GM21367 (cell line): ENCODE data around the gene MSH5.

Experiments
- ATAC-seq: cut with Tn5 transposase; IDR thresholded peaks from one replicate; pipeline ENCODE4 v1.9.1; 2021; ENCODE audit not compliant: unreplicated experiment

The MSH5 gene

DNA sequence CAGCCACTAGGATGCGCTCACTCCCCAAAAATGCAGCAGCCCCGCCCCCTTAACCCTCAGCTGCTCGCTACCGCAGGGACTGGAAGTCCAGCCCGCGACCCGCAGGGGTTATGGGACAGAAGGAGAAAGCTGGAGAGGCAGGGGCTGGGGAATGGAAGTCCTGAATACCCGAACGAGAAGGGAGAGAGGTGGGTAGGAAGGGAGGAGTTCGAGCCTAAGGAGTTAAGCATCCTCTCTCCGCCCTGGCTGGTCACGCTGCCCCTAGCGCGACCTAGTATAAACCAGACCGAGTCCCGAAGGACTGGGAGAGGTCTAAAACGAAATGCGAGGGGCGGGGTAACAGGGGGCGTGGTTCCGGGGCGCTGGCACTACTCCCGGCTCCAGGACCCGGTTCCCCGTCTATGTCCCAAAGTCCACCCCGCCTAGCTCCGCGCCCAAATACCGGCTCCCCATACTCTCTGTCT is 10.3 kb upstream of the MSH5 start:
- ATAC-seq, result peak; percentile 38

DNA sequence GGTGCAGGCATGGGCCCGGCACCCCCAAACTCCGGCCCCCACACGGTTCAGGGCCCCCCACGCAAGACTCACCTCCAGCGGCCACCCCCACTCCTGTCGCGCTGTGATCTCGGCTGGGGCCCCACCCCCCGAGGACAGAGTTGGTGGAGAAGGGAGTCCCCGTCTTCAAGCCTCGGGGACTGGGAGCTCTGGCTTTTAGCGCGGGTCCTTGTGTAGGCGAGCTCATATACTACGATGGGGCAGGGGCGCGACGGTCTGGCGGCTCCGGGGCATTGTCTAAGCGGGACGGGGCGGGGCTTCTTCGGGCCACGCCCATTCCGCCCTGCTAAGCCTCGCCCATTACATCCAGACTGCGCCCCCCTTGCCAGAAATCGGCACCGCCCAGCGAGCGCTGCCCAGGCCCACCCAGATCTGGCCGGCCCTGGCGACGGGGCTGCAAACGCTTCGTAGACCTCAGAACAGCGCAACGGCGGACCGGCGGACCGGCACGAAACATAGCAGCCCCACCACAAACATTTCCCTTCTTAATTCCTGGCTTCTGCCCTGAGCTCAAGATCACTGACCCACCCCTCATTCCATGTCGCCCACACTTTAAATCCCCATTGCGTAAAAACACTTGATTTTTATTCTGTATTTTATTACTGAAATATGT is 9.7 kb upstream of the MSH5 start:
- ATAC-seq, result peak; percentile 15

DNA sequence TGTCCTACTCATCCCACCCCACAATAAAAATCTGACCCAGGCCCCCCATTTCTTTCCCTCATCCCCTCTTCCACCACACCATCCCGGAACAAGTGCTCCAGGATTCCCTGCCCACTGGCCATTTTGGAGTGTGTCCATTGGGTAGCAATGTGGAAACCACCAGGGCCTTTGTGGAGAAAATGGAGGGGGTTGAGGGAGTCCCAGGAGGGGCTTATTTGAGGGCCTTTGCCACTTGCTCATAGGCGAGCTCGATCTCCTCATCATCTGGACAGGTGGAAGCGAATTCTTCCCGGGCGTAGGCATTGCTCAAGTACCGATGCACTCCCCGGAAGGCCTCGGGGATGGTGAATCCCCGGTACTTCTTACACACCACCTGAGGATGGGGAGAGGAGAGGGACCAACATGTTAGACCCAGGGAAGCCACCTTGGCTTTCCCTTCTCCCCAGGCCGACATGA is 9.1 kb upstream of the MSH5 start:
- ATAC-seq, result no peak

DNA sequence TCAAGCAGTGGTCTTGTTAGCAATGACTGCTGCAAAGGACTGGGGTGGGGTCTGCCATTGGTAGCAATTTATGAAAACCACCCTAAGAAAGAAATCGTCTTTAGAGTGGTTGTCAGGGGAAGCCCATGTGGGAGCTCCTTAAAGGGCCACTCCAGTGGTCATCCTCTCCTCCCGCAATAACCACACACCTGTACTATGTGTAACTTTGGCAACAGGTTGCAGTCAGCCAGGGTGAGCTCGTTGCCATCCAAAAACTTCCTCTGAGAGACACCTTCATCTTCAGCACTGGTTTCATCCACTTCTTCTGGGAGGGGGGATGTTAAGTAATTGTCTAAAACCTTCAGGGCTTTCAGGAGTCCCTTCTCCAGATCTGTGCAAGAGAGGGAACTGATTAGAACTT is 7.8 kb upstream of the MSH5 start:
- no peak for ATAC-seq

DNA sequence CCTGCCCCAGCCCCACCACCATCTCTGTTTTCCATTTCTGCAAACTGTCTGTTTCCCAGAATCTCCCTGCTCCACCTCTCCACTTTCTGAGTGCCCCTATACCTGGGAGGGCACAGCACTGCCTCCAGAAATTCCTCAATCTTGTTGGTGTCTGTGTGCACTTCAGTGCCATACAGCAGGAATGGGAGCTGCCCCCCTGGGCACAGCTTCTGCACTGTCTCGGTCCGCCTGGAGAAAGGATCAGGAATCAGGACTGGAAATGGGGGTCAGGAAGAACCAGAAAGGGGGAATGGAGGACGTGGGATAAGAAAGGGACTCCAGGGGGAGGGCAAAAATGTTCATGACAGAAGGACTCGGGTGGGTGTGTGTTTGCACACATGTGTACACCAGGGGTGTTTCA is 6.1 kb upstream of the MSH5 start:
- ATAC-seq, result no peak

DNA sequence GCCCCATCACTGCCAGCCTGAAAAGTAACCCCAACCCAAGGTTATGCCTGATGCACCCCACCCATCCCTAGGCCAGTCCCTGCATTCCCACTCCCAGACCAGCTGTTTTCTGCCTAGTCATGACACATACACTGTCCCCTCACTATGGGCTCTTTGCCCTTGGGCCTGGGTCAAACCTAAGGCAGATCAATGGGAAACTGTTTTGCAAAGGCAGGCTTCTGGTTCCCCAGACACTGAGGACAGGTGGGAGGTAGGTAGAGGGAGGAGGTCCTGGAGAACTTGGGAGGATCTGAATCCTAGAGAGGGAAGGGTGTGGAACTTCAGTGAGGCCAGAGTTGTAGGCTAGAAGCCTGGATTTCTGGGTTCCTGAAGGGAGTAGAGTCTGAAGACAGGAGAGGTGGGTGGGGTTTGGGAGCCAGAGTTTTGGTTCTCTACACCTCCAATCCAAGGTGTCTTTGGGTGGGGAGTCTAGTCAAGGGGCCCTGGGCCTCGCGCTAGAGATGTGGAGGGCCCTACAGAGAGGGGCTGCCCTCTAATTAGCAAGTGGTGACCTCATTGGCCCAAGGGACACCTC is 5.5 kb upstream of the MSH5 start:
- no peak for ATAC-seq

DNA sequence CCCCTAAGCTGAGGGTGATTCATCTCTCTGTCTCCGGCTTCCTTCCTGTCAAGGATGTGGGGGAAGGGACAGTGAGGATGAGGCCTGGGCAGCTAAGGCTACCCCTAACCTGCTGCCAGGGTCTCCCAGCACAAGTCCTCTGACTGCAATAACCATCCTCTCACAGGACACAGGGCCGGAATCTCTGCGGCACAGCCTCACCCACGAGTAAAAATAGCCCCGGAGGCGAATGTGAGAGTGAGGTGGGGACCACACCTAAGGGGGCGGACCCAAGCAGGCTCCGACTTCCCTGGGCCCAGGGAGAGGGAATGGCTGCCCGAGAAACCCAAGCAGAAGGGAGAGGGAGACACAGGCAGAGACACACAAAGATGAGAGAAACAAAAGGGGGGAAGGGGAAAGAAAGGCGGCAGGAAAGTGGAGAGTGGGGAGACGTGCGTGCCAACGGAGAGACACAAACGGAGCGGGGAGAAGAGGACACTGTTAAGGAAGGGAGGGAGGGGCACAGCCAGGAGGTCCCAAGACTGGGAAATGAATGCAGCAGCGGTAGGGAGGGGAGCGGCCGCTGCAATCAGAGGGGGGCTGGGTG is 4.9 kb upstream of the MSH5 start:
- no peak for ATAC-seq

DNA sequence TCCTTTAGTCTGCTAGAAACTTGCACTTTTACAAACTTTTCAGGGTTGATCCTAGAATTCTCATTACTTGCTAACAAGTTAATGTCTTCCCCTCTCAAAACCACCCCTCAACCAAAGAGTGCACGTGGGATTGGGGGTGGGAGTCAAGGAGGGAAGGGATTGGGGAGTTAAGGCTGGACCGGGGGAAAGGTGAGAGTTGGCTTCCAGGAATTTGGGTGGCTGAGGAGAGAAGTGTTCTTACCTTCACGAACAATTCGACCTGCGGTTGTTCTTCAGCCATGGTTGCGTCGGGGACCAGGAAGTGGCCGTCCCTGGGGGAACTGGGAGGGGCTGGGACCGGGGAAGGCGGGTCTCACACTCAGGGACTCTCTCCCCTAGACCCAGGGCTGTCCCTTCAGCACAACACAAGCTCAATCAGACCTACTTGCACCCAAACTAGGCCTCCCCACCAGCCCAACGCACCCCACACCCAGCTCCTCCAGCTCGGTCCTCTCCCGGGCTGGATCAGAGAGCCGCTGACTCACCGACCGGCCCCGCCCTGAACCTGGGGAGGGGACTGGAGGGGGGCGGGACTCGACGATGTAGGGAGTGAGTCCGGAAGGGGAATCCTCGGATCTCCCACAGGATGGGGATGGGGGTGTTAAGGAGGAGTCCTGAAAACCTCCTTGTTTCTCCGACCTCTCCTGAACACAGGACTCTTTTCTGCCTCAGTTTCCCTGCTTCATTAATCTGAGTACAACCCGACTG is 3.6 kb upstream of the MSH5 start, which contains the start of gene CLIC1:
TSS of gene CLIC1 (minus strand) at position 510 of the 747 bp plus-strand sequence. CDS start at position 280, 230 bp downstream.
- no peak for ATAC-seq

DNA sequence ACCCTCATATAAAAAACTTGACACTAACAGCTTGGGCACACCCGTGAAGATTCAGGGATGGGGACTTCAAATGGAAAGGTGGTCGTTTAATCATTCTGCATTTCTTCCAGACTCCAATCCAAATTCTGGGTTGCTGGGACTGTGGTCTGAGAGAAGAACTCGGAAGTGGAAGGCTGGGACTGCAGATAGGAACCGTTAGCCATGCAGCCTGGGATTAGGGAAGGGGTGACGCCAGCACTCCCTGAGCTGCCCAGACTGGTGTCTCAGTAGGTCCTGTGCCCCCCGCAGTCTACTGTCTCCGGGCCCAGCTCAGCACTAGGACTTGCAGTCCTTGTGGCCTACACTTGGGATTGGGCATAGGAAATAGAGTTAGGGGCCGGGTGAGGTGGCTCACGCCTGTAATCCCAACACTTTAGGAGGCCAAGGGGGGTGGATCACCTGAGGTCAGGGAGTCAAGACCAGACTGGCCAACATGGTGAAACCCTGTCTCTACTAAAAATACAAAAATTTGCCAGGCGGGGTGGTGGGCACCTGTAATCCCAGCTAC is 3.0 kb upstream of the MSH5 start:
- no peak for ATAC-seq

DNA sequence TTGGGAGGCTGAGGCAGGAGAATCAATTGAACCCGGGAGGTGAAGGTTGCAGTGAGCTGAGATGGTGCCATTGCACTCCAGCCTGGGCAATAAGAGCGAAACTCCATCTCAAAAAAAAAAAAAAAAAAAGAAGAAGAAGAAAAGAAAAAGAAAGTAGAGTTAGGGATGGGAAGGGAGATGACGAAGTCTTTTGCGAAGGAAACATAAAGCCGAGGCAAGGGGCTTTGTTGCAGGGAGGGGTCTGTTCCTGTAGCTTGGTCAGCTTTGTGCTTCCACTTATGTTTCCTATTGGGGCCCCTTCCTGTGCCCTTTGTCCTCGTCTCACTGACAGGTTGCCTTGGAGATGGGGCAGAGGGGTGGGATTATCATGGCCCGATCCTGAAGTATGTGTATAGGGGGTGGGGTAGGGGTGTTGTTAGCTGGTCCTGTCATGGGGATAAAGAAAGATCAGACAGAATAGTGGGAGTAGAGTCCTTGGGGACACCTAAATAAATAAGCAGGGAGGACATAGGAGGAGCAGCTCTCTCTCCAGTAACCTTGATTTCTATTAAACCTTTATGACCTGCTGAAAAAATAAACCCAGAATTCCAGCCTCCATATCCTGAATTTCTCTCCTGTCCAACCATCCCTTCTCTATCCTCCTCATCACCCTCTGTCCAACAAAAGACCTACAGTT is 2.4 kb upstream of the MSH5 start:
- ATAC-seq, result no peak

DNA sequence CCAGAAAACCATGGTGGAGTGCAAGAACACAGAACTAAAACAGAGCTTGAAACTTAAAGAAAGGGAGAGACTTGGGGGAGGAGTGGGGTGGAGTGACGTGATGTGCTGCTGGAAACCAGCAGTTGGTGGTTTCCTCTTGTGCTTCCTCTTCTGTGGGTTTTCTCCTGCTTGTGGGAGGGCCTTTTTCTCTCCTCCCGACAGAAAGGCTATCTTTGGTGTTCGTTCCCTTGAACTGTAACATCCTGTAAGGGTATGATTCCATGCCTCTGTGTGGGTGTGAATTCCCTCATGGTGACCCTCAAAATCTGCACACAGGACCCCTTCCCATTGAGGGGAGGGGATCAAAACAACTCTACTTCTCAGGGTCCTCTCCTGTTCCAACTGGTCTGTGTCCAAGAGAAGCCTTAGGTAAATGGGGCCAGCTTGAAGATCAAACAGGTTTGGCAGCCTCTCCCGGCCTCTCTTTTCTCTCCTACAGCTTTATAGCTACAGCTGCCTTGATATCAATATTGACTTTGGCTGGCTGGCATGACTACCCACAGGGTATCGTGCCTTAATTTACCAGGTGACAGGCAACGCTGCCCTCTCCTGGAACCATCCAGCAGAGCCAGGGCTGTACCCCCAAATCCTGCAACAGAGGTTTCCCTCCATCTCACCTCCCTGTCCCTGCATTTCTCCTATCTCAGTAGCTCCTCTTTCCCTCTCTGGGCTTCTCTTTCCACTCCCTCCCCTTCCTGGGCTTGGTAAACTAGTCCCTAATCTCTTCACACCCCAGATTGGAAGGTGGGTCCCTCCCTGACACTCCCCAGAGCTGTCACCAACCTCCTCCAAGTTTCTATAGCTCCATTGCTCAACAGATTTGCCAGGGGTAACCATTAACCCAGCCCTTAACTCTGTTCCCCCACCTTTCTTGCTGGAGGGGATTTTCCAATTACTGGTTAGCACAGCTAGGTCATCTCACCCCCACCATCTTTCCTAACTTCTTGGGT is 1.5 kb upstream of the MSH5 start:
- peak; percentile 24 for ATAC-seq

DNA sequence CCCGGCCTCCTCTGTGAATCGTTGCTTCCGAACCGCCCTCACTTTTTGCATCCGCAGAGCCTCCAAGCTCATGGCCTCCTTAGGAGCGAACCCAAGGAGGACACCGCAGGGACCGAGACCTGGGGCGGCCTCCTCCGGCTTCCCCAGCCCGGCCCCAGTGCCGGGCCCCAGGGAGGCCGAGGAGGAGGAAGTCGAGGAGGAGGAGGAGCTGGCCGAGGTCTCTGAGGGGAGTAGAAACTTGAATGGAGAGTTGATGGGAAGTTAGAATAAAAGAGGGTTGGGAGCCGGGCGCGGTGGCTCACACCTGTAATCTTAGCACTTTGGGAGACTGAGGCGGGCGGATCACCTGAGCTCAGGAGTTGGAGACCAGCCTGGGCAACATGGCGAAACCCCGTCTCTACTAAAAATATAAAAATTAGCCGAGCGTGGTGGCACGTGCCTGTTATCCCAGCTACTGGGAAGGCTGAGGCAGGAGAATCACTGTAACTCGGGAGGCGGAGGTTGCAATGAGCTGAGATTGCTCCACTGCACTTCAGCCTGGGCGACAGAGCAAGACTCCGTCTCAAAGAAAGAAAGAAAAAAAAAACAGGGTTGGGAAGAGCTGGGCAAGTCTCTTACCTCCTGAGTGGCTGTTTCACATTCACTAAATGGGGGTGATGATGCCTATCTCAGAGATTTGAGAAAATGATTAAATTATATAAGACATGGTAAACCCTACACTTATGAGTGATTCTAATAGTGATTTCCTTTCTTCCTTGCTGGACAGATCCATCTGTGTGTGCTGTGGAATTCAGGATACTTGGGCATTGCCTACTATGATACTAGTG is 805 bp downstream of the MSH5 start:
- no peak for ATAC-seq

DNA sequence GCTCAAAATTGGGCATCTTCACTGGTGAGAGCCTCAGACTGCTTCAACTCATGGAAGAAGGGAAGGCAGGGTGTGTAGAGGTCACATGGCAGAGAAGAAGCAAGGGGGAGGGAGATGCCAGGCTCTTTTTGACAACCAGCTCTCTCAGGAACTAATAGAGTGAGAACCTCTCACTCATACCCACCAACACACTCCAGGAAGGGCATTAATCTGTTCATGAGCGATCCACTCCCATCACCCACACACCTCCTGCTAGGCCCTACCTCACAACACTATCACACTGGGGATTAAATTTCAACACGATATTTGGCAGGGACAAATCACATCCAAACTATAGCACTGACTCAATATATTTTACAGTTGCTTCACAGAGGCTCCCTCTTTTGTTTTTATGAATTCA is 2.0 kb downstream of the MSH5 start:
- ATAC-seq, result no peak

DNA sequence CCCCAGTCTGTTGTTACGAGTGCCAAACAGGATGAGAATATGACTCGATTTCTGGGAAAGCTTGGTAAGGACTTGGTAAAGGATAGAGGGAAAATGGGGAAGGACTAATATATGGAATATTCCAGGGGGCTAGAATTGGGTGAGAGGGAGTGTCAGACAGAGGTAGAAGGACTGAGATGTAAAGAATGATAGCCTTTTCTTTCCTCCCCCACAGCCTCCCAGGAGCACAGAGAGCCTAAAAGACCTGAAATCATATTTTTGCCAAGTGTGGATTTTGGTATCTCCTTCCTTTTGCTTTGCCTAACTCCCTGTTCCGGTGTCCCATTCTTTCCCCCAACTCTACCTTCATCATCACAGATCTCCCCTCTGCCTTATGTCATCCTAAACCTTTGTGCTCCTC is 3.1 kb downstream of the MSH5 start:
- no peak for ATAC-seq

DNA sequence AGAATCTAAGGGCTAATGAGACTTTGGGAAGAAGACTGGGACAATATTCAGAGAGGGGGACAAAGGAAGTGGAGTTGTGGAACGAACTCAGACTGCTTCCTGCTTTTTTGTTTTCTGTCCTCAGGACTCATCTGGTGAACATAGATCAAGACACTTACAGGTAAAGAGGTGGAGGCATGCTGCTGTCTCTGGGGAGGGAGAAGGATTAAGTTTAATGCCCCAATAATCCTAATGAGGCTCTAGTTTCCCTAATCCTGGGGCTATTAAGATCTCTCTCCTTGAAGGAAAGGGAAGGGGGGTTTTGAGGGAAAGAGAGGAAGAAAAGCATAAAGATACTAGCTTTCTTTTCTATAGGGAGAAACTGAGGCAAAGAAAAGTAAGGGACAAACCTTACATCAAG is 4.6 kb downstream of the MSH5 start:
- ATAC-seq, result no peak

DNA sequence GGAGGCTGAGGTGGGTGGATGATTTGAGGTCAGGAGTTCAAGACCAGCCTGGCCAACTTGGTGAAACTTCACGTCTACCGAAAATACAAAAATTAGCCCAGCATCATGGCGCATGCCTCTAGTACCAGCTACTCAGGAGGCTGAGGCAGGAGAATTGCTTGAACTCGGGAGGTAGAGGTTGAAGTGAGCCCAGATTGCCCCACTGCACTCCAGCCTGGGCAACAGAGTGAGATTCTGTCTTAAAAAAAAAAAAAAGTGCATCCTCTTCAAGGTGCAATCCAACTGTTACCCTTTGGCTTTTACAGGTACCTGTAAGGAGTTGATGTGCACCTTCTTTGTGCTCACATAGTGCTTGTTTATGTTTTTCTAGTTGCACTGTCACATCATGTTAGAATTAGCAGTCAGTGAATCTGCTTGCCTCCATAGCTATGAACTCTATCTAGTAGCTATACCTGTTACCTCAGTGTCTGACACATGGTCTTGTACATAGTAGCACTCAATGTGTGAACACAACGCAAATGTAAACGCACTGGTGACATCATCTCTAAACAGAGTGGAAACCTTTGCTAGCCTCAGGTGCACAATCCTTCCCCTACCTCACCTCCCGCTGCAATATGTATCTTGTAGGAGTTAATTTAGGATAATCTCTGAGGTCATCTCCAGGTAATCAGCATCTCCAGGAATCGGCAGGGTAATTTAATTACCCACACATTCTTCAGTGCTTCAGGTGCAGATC is 9.7 kb downstream of the MSH5 start:
- ATAC-seq, result no peak

DNA sequence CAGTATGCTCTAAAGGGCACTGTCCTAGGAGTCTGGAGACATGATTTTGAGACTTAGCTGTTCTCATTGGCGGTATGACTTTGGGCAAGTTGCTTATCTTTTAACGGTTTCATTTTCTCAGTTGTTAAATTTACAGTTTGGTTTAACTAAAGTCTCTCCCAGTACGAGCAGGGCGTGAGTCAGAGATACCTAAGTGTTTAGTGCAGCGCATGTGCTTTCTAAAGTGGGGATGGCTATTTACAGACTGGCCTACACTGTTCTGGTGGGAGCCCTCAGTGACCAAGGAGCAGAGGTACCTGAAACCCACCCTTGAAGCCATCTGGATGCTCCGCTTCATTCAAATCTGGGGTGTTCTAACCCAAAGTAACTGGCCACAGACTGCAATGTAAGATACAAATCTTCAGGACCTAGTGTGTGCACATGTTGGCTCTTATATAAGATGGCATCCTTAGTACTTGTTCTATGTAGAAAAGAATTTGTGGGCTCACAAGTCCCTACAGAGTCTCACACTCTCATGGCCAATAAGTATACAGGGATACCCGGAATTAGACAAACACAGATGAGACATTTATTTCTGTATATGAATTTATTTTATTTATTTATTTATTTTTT is 10.7 kb downstream of the MSH5 start:
- no peak for ATAC-seq
